GM23338 (cell line): Measurements from ENCODE around the gene ARHGAP27. TPM values are rescaled to one million over a fixed set of nuclear protein-coding genes. Genes with fewer than 3 reads are reported as not detected.

ENCODE experiments used
- ATAC-seq: fragments of 200-7000 bp; cut with Tn5 transposase; 3 replicates; pipeline ENCODE4 v1.9.1; 2020
- DNase-seq: peaks from one replicate; pipeline ENCODE4 v3.0.0-alpha.2; 2015; ENCODE audit warnings: low spot score
- H2AFZ ChIP-seq: fragments of 200-600 bp; sonication (generic); 2 replicates; pipeline ENCODE4 v1.8.0; 2016; ENCODE audit warnings: antibody characterized with exemption, mild to moderate bottlenecking, moderate library complexity
- H3F3A ChIP-seq: fragments of 200-600 bp; sonication (generic); replicated peaks from 2 replicates; pipeline ENCODE4 v1.8.0; 2017; ENCODE audit warnings: antibody characterized with exemption, mixed run types, low read depth
- H3K27ac ChIP-seq: fragments of 200-600 bp; sonication (generic); 2 replicates; pipeline ENCODE4 v1.6.1; 2016; ENCODE audit warnings: low read depth
- H3K27me3 ChIP-seq: fragments of 200-600 bp; sonication (generic); 2 replicates; pipeline ENCODE4 v1.8.0; 2016; ENCODE audit warnings: mild to moderate bottlenecking, mixed run types, moderate library complexity; ENCODE audit not compliant: insufficient read depth
- H3K36me3 ChIP-seq: fragments of 200-600 bp; sonication (generic); 2 replicates; pipeline ENCODE4 v1.8.0; 2016; ENCODE audit warnings: mild to moderate bottlenecking; ENCODE audit not compliant: insufficient read depth
- H3K4me1 ChIP-seq: fragments of 200-600 bp; sonication (generic); 2 replicates; pipeline ENCODE4 v1.8.0; 2016; ENCODE audit warnings: mild to moderate bottlenecking, moderate library complexity; ENCODE audit not compliant: insufficient read depth
- H3K4me2 ChIP-seq: fragments of 200-600 bp; sonication (generic); 2 replicates; pipeline ENCODE4 v1.7.1; 2017; ENCODE audit warnings: mixed run types
- H3K4me3 ChIP-seq: fragments of 200-600 bp; sonication (generic); 2 replicates; pipeline ENCODE4 v1.6.1; 2016; ENCODE audit warnings: mixed run types
- H3K79me2 ChIP-seq: fragments of 200-600 bp; sonication (generic); replicated peaks from 2 replicates; pipeline ENCODE4 v1.8.0; 2017; ENCODE audit warnings: mild to moderate bottlenecking; ENCODE audit not compliant: insufficient read depth
- H3K9me2 ChIP-seq: fragments of 200-600 bp; sonication (generic); 2 replicates; pipeline ENCODE4 v1.8.0; 2017; ENCODE audit not compliant: insufficient read depth
- H4K20me1 ChIP-seq: fragments of 200-600 bp; sonication (generic); replicated peaks from 2 replicates; pipeline ENCODE4 v1.8.0; 2017; ENCODE audit warnings: mild to moderate bottlenecking; ENCODE audit not compliant: insufficient read depth
- H3K27ac Mint-ChIP-seq: 2 replicates; pipeline ENCODE4 v1.8.0; 2020; ENCODE audit warnings: inconsistent platforms, mild to moderate bottlenecking, moderate library complexity, mixed read lengths
- H3K27me3 Mint-ChIP-seq: 3 replicates; pipeline ENCODE4 v1.8.0; 2022; ENCODE audit warnings: low read depth, mild to moderate bottlenecking, moderate library complexity, mixed read lengths, inconsistent platforms; ENCODE audit not compliant: insufficient read depth, poor library complexity
- H3K36me3 Mint-ChIP-seq: 3 replicates; pipeline ENCODE4 v1.8.0; 2021; ENCODE audit warnings: low read depth, mild to moderate bottlenecking, inconsistent platforms, moderate library complexity, mixed read lengths
- H3K4me1 Mint-ChIP-seq: 3 replicates; pipeline ENCODE4 v1.8.0; 2020; ENCODE audit warnings: mild to moderate bottlenecking, inconsistent platforms, mixed read lengths
- H3K4me3 Mint-ChIP-seq: 3 replicates; pipeline ENCODE4 v1.8.0; 2021; ENCODE audit warnings: moderate library complexity, mild to moderate bottlenecking, inconsistent platforms, mixed read lengths
- H3K9me3 Mint-ChIP-seq: 3 replicates; pipeline ENCODE4 v1.8.0; 2020; ENCODE audit warnings: moderate library complexity, mild to moderate bottlenecking, inconsistent platforms, mixed read lengths
- CREB1 ChIP-seq: fragments of 250-450 bp; sonication (Bioruptor Pico); IDR thresholded peaks from 2 replicates; pipeline ENCODE4 v1.5.0; 2020; ENCODE audit warnings: low read depth, mild to moderate bottlenecking, moderate library complexity
- CTCF ChIP-seq, 2 experiments: fragments of 200-600 bp in 1 of 2; sonication (generic) in 1 of 2; conservative IDR thresholded peaks; 2 replicates each; pipeline versions ENCODE4 v1.5.1 to v1.6.1; 2016 to 2017; ENCODE audit warnings: antibody characterized with exemption in 2 of 2, low read depth in 2 of 2, mild to moderate bottlenecking in 2 of 2, moderate library complexity in 1 of 2
- ETS1 ChIP-seq: IDR thresholded peaks from 2 replicates; pipeline ENCODE4 v1.6.1; 2016; ENCODE audit warnings: antibody characterized with exemption
- EZH2 ChIP-seq: fragments of 200-600 bp; sonication (generic); IDR thresholded peaks from one replicate; pipeline ENCODE4 v1.8.0; 2017; ENCODE audit warnings: antibody characterized with exemption, mild to moderate bottlenecking, low read depth; ENCODE audit not compliant: unreplicated experiment
- EZH2phosphoT487 ChIP-seq: fragments of 200-600 bp; sonication (generic); IDR thresholded peaks from one replicate; pipeline ENCODE4 v1.8.1; 2018; ENCODE audit warnings: antibody characterized with exemption; ENCODE audit not compliant: unreplicated experiment
- JUNB ChIP-seq: IDR thresholded peaks from one replicate; pipeline ENCODE4 v1.6.1; 2016; ENCODE audit warnings: antibody characterized with exemption; ENCODE audit not compliant: unreplicated experiment
- NANOG ChIP-seq: IDR thresholded peaks from 2 replicates; pipeline ENCODE4 v1.6.1; 2016; ENCODE audit warnings: antibody characterized with exemption, borderline replicate concordance
- POLR2AphosphoS5 ChIP-seq: IDR thresholded peaks from 2 replicates; pipeline ENCODE4 v1.6.1; 2016; ENCODE audit warnings: antibody characterized with exemption, low read depth
- REST ChIP-seq: IDR thresholded peaks from one replicate; pipeline ENCODE4 v1.6.1; 2018; ENCODE audit warnings: antibody characterized with exemption; ENCODE audit not compliant: unreplicated experiment
- STAT1 ChIP-seq: IDR thresholded peaks from one replicate; pipeline ENCODE4 v1.6.1; 2016; ENCODE audit warnings: antibody characterized with exemption; ENCODE audit not compliant: unreplicated experiment
- ZNF114 ChIP-seq: fragments of 250-450 bp; sonication (Bioruptor Pico); IDR thresholded peaks from 2 replicates; pipeline ENCODE4 v1.5.0; 2020; ENCODE audit warnings: mild to moderate bottlenecking, moderate library complexity
- ZNF331 ChIP-seq: fragments of 250-450 bp; sonication (Bioruptor Pico); IDR thresholded peaks from 2 replicates; pipeline ENCODE4 v1.5.0; 2020; ENCODE audit warnings: low read depth, mild to moderate bottlenecking, moderate library complexity
- ZNF462 ChIP-seq: fragments of 250-450 bp; sonication (Bioruptor Pico); IDR thresholded peaks from 2 replicates; pipeline ENCODE4 v1.5.0; 2020; ENCODE audit warnings: mild to moderate bottlenecking, moderate library complexity
- polyA plus RNA-seq: library from polyadenylated mRNA; unstranded; fragments of >200 nt; fragmentation: Nextera tagmentation; extraction: Ambion mirVana; gene quantifications from 2 replicates; pipeline ENCODE4 v1.2.1, GENCODE V29; 2016
- total RNA-seq: library from RNA; depleted of rRNA; stranded (reverse); fragments of >200 nt; shearing (Covaris generic); gene quantifications from 2 replicates; pipeline ENCODE4 v1.2.3, GENCODE V29; 2014

ARHGAP27 gene
- total and polyA plus RNA-seq, 2 experiments from 2014 or later: 5.9 to 17.7 TPM

- peaks cover 6% of the 10 kb centered on the region for H3K27me3 Mint-ChIP-seq
- H3K4me3 Mint-ChIP-seq: no peak overlapping the region
- H3K9me3 Mint-ChIP-seq: peaks cover 9% of the 10 kb centered on the region; the same call in 2 of the 3 replicates
- no peaks in the 10 kb centered on the region for H3F3A ChIP-seq
- no peaks in the 10 kb centered on the region for H3K4me1 ChIP-seq
- DNase-seq (no peak), ATAC-seq (no peak)
- no peaks in the 10 kb centered on the region for H4K20me1 ChIP-seq
- peaks cover 2% of the 10 kb centered on the region; the same call in 1 of the 3 replicates for H3K4me1 Mint-ChIP-seq
- no peaks in the 10 kb centered on the region for H3K27me3 ChIP-seq
- H3K27ac ChIP-seq: no peak overlapping the region
- H3K36me3 ChIP-seq: no peaks in the 10 kb centered on the region
- no peak overlapping the region; the same call in 1 of the 2 replicates for H2AFZ ChIP-seq
- H3K4me2 ChIP-seq: no peak overlapping the region
- H3K9me2 ChIP-seq: no peaks in the 10 kb centered on the region
- no peak for TF ChIP-seq REST
- no peak for TF ChIP-seq STAT1
- no peak for TF ChIP-seq ETS1
- TF ChIP-seq POLR2AphosphoS5: no peak
- no peak for TF ChIP-seq JUNB
- TF ChIP-seq ZNF331: no peak
- TF ChIP-seq ZNF462 (CRISPR knock-in tag): no peak
- no peak for TF ChIP-seq CTCF (conservative IDR thresholded peaks at IDR 0.05; ENCODE audit: low read depth in 2 of 2)
- TF ChIP-seq NANOG: no peak
- TF ChIP-seq CREB1: no peak
- no peak for TF ChIP-seq EZH2phosphoT487
- no peak for TF ChIP-seq EZH2
- TF ChIP-seq ZNF114 (CRISPR knock-in tag): no peak
- H3K79me2 ChIP-seq: no peaks in the 10 kb centered on the region
- no peak overlapping the region for H3K27ac Mint-ChIP-seq
- H3K36me3 Mint-ChIP-seq: no peaks in the 10 kb centered on the region; the same call in 2 of the 3 replicates
- no peak overlapping the region for H3K4me3 ChIP-seq
Observed at GRCh38 chr17:45355087-45355486, 77.6 kb downstream of the ARHGAP27 start.
